SK-N-SH (cell line): ENCODE measurements around the gene CTTNBP2NL. TPM values are rescaled to one million over a fixed set of nuclear protein-coding genes. Genes with fewer than 3 reads are reported as not detected.

ENCODE experiments used
- CTCF ChIA-PET: fragments of 300-600, 350-600 bp; formaldehyde crosslinking; extraction: SDS; loops from one replicate; lab custom pipeline; 2021; lab: Yijun Ruan, JAX
- POLR2A ChIA-PET: fragments of 350-600 bp; sonication (Branson Sonifier 250); formaldehyde crosslinking; extraction: SDS; loops from one replicate; lab custom pipeline; 2020; ENCODE audit warnings: antibody characterized with exemption, inconsistent platforms; lab: Yijun Ruan, JAX
- DNase-seq: peaks from one replicate; pipeline ENCODE4 v3.0.0; 2012
- H2AFZ ChIP-seq: fragments of 200-600 bp; sonication (generic); 2 replicates; pipeline ENCODE4 v1.8.1; 2016; ENCODE audit warnings: antibody characterized with exemption, mild to moderate bottlenecking, low read depth
- H3F3A ChIP-seq: fragments of 200-600 bp; sonication (generic); replicated peaks from 2 replicates; pipeline ENCODE3; 2016; ENCODE audit warnings: antibody characterized with exemption, mild to moderate bottlenecking; ENCODE audit not compliant: insufficient read depth
- H3K27ac ChIP-seq, 2 experiments: fragments of 200-500 bp in 1 of 2; fragments of 200-600 bp in 1 of 2; sonication (Bioruptor generic) in 1 of 2; sonication (generic), shearing (Covaris generic) in 1 of 2; 2 replicates each; pipeline versions ENCODE4 v1.5.1 to v1.6.1; 2014 to 2016; ENCODE audit warnings: low read depth in 2 of 2, inconsistent platforms in 1 of 2, low read length in 1 of 2, mild to moderate bottlenecking in 1 of 2, mixed read lengths in 1 of 2
- H3K27me3 ChIP-seq: fragments of 200-600 bp; sonication (generic), shearing (Covaris generic); 2 replicates; pipeline ENCODE4 v1.6.1; 2016; ENCODE audit warnings: mixed run types; ENCODE audit not compliant: insufficient read depth
- H3K36me3 ChIP-seq, 2 experiments: fragments of 200-500 bp in 1 of 2; fragments of 200-600 bp in 1 of 2; sonication (Bioruptor generic) in 1 of 2; sonication (generic) in 1 of 2; replicated peaks in 1 of 2; 2 replicates each; pipeline versions ENCODE3 to v1.5.1; 2014 to 2016; ENCODE audit warnings: low read length in 1 of 2, mild to moderate bottlenecking in 1 of 2; ENCODE audit not compliant: insufficient read depth in 2 of 2, control insufficient read depth in 1 of 2
- H3K4me1 ChIP-seq, 2 experiments: fragments of 200-500 bp in 1 of 2; fragments of 200-600 bp in 1 of 2; sonication (Bioruptor generic) in 1 of 2; sonication (generic), shearing (Covaris generic) in 1 of 2; 2 replicates each; pipeline versions ENCODE4 v1.5.1 to v1.6.1; 2014 to 2016; ENCODE audit warnings: low read depth in 1 of 2, low read length in 1 of 2, mixed run types in 1 of 2; ENCODE audit not compliant: insufficient read depth in 2 of 2, control insufficient read depth in 1 of 2
- H3K4me2 ChIP-seq: fragments of 200-600 bp; sonication (generic), shearing (Covaris generic); 2 replicates; pipeline ENCODE4 v1.6.1; 2017; ENCODE audit warnings: mixed run types
- H3K4me3 ChIP-seq, 2 experiments: fragments of 200-500 bp in 1 of 2; fragments of 200-600 bp in 1 of 2; sonication (Bioruptor generic) in 1 of 2; sonication (generic), shearing (Covaris generic) in 1 of 2; 2 replicates each; pipeline versions ENCODE4 v1.5.1 to v1.8.1; 2014 to 2016; ENCODE audit warnings: low read depth in 2 of 2, inconsistent platforms in 1 of 2, low read length in 1 of 2, mild to moderate bottlenecking in 1 of 2, mixed read lengths in 1 of 2, moderate library complexity in 1 of 2
- H3K79me2 ChIP-seq: fragments of 200-600 bp; sonication (generic); 2 replicates; pipeline ENCODE4 v1.8.1; 2017; ENCODE audit warnings: mild to moderate bottlenecking; ENCODE audit not compliant: insufficient read depth
- H3K9ac ChIP-seq: fragments of 200-600 bp; sonication (generic); 2 replicates; pipeline ENCODE4 v1.6.1; 2017; ENCODE audit warnings: mixed run types
- H3K9me2 ChIP-seq: fragments of 200-600 bp; sonication (generic); 2 replicates; pipeline ENCODE4 v1.6.1; 2017; ENCODE audit warnings: mixed run types
- H3K9me3 ChIP-seq: fragments of 200-600 bp; sonication (generic); 2 replicates; pipeline ENCODE4 v1.6.1; 2017; ENCODE audit warnings: mixed run types, mild to moderate bottlenecking, moderate library complexity
- H4K20me1 ChIP-seq: fragments of 200-600 bp; sonication (generic); 2 replicates; pipeline ENCODE4 v1.6.1; 2017; ENCODE audit warnings: mild to moderate bottlenecking, mixed run types; ENCODE audit not compliant: insufficient read depth
- ELF1 ChIP-seq: IDR thresholded peaks from 2 replicates; pipeline ENCODE4 v1.4.0; 2012
- FOSL2 ChIP-seq: IDR thresholded peaks from 2 replicates; pipeline ENCODE4 v1.4.0; 2012; ENCODE audit warnings: low read depth, mild to moderate bottlenecking, moderate library complexity, borderline replicate concordance
- FOXM1 ChIP-seq: IDR thresholded peaks from 2 replicates; pipeline ENCODE4 v1.4.0; 2012; ENCODE audit warnings: low read depth, mild to moderate bottlenecking
- JUND ChIP-seq: IDR thresholded peaks from 2 replicates; pipeline ENCODE4 v1.4.0; 2012
- TAF1 ChIP-seq: IDR thresholded peaks from 2 replicates; pipeline ENCODE4 v1.6.1; 2012; ENCODE audit warnings: low read depth, mild to moderate bottlenecking, low read length, moderate library complexity, borderline replicate concordance
- TEAD4 ChIP-seq: IDR thresholded peaks from 2 replicates; pipeline ENCODE4 v1.4.0; 2012; ENCODE audit warnings: mild to moderate bottlenecking, borderline replicate concordance; ENCODE audit not compliant: insufficient read depth
- WGBS: methylation state at CpG from one replicate; pipeline ENCODE4 v1.1.6; 2017; ENCODE audit warnings: low lambda C conversion rate; 5-methylcytosine and 5-hydroxymethylcytosine counted together
- polyA plus RNA-seq, 3 experiments: library from polyadenylated mRNA; depleted of rRNA; stranded (reverse); fragments of >200 nt; gene quantifications; 2 replicates each; pipeline ENCODE4 v1.2.3, GENCODE V29; 2012
- TF ChIP-seq, protein P1 (sequence below): IDR thresholded peaks from 2 replicates; pipeline ENCODE4 v1.4.0; 2012; ENCODE audit warnings: low read depth, borderline replicate concordance
- TF ChIP-seq, protein P2 (sequence below): fragments of 200-600 bp; sonication (generic); IDR thresholded peaks from 2 replicates; pipeline ENCODE4 v1.6.1; 2017; ENCODE audit warnings: antibody characterized with exemption, mild to moderate bottlenecking, moderate library complexity
- TF ChIP-seq, protein P3 (sequence below): IDR thresholded peaks from 2 replicates; pipeline ENCODE4 v1.6.1; 2012; ENCODE audit warnings: mild to moderate bottlenecking, low read depth, low read length, moderate library complexity
- TF ChIP-seq, protein P4 (sequence below): fragments of 150-350 bp; IDR thresholded peaks from 2 replicates; pipeline ENCODE4 v1.6.1; 2017; ENCODE audit warnings: antibody characterized with exemption, low read length, low read depth, borderline replicate concordance
- TF ChIP-seq, protein P5 (sequence below): IDR thresholded peaks from 2 replicates; pipeline ENCODE4 v1.4.0; 2012; ENCODE audit warnings: low read depth, borderline replicate concordance

The CTTNBP2NL gene
- polyA plus RNA-seq, 1 of the 3 experiments (the other 2 are of a cell fraction), result 4.9 TPM

DNA sequence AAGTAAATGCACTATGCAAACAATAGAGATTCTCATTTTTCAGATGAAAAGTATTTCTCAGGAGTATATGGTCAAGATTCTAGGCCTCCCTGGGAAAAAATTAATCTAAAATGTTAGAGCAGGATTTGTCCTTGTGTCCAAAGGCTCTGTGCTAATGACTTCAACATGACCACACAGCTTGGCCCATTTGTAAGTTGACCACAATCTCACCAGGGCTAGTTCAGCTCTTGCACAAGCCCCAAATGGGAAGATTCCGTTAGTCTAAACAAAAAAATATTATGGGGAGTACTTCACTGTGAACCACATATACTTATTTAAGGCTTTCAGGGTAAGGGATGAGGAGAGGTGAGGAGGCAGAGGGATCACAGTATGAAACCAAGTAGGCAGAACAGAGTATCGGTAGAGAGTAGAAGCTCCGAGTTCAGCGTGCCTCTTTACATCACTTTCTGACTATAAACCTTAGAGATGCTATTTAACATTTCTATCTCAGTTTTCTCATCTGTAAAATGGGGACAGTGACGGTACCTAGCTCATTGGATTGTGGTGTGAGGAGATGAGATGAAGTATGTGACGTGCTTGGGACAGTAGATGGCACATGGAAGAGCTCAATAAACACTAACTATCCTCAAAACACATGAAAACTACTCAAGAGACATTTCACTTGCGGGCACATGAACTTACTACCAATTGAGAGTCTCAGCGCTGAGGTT is 37.8 kb upstream of the CTTNBP2NL start:
- H3K4me2 ChIP-seq, result no peak overlapping the region
- no peaks in the 10 kb centered on the region for H3K9me2 ChIP-seq
- no peak overlapping the region for H3K27ac ChIP-seq
- 38% methylated on average over 8 of the region's 8 CpGs for WGBS
- no peak overlapping the region for H2AFZ ChIP-seq
- no peak for DNase-seq
- no peaks in the 10 kb centered on the region for H3K9me3 ChIP-seq
- CTCF ChIA-PET, result interaction anchor here (0.8 to 8.7 kb wide), 15 partner anchors 9 to 350 kb away, joined by 3 to 110 read pairs (median 4); no protein-coding TSS in a partner anchor
- H3K36me3 ChIP-seq, result no peaks in the 10 kb centered on the region
- H3K9ac ChIP-seq, result no peak overlapping the region
- H3K27me3 ChIP-seq, result peaks cover 9% of the 10 kb centered on the region; the same call in 1 of the 2 replicates
- H3K4me3 ChIP-seq, result no peak overlapping the region
- no peaks in the 10 kb centered on the region for H4K20me1 ChIP-seq
- no peaks in the 10 kb centered on the region for H3K4me1 ChIP-seq
- no peaks in the 10 kb centered on the region for H3F3A ChIP-seq
- TF ChIP-seq FOXM1 (no peak), JUND (no peak), FOSL2 (no peak), TEAD4 (no peak), TAF1 (no peak), ELF1 (no peak)
- TF ChIP-seq, protein P1, sequence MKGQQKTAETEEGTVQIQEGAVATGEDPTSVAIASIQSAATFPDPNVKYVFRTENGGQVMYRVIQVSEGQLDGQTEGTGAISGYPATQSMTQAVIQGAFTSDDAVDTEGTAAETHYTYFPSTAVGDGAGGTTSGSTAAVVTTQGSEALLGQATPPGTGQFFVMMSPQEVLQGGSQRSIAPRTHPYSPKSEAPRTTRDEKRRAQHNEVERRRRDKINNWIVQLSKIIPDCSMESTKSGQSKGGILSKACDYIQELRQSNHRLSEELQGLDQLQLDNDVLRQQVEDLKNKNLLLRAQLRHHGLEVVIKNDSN, result no peak
- TF ChIP-seq, protein P2, sequence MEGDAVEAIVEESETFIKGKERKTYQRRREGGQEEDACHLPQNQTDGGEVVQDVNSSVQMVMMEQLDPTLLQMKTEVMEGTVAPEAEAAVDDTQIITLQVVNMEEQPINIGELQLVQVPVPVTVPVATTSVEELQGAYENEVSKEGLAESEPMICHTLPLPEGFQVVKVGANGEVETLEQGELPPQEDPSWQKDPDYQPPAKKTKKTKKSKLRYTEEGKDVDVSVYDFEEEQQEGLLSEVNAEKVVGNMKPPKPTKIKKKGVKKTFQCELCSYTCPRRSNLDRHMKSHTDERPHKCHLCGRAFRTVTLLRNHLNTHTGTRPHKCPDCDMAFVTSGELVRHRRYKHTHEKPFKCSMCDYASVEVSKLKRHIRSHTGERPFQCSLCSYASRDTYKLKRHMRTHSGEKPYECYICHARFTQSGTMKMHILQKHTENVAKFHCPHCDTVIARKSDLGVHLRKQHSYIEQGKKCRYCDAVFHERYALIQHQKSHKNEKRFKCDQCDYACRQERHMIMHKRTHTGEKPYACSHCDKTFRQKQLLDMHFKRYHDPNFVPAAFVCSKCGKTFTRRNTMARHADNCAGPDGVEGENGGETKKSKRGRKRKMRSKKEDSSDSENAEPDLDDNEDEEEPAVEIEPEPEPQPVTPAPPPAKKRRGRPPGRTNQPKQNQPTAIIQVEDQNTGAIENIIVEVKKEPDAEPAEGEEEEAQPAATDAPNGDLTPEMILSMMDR, result no peak
- TF ChIP-seq, protein P3, sequence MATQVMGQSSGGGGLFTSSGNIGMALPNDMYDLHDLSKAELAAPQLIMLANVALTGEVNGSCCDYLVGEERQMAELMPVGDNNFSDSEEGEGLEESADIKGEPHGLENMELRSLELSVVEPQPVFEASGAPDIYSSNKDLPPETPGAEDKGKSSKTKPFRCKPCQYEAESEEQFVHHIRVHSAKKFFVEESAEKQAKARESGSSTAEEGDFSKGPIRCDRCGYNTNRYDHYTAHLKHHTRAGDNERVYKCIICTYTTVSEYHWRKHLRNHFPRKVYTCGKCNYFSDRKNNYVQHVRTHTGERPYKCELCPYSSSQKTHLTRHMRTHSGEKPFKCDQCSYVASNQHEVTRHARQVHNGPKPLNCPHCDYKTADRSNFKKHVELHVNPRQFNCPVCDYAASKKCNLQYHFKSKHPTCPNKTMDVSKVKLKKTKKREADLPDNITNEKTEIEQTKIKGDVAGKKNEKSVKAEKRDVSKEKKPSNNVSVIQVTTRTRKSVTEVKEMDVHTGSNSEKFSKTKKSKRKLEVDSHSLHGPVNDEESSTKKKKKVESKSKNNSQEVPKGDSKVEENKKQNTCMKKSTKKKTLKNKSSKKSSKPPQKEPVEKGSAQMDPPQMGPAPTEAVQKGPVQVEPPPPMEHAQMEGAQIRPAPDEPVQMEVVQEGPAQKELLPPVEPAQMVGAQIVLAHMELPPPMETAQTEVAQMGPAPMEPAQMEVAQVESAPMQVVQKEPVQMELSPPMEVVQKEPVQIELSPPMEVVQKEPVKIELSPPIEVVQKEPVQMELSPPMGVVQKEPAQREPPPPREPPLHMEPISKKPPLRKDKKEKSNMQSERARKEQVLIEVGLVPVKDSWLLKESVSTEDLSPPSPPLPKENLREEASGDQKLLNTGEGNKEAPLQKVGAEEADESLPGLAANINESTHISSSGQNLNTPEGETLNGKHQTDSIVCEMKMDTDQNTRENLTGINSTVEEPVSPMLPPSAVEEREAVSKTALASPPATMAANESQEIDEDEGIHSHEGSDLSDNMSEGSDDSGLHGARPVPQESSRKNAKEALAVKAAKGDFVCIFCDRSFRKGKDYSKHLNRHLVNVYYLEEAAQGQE, result no peak
- TF ChIP-seq, protein P4, sequence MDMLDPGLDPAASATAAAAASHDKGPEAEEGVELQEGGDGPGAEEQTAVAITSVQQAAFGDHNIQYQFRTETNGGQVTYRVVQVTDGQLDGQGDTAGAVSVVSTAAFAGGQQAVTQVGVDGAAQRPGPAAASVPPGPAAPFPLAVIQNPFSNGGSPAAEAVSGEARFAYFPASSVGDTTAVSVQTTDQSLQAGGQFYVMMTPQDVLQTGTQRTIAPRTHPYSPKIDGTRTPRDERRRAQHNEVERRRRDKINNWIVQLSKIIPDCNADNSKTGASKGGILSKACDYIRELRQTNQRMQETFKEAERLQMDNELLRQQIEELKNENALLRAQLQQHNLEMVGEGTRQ, result no peak
- TF ChIP-seq, protein P5, sequence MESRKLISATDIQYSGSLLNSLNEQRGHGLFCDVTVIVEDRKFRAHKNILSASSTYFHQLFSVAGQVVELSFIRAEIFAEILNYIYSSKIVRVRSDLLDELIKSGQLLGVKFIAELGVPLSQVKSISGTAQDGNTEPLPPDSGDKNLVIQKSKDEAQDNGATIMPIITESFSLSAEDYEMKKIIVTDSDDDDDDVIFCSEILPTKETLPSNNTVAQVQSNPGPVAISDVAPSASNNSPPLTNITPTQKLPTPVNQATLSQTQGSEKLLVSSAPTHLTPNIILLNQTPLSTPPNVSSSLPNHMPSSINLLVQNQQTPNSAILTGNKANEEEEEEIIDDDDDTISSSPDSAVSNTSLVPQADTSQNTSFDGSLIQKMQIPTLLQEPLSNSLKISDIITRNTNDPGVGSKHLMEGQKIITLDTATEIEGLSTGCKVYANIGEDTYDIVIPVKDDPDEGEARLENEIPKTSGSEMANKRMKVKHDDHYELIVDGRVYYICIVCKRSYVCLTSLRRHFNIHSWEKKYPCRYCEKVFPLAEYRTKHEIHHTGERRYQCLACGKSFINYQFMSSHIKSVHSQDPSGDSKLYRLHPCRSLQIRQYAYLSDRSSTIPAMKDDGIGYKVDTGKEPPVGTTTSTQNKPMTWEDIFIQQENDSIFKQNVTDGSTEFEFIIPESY, result no peak
- POLR2A ChIA-PET, result no interaction called here
- H3K79me2 ChIP-seq, result no peaks in the 10 kb centered on the region
